GM19099 (cell line): Measurements from ENCODE around the gene ADAMTSL1.

Source experiments
- POLR2A ChIP-seq: IDR thresholded peaks from 3 replicates; pipeline ENCODE4 v1.6.1; 2011; ENCODE audit warnings: low read depth; ENCODE audit not compliant: insufficient read length; ENCODE audit errors: extremely low read depth

The ADAMTSL1 gene

GRCh38 chr9:18606281-18606680 is 132.3 kb downstream of the ADAMTSL1 start:
- no peak for TF ChIP-seq POLR2A

GRCh38 chr9:18606846-18607245 is 132.9 kb downstream of the ADAMTSL1 start:
- TF ChIP-seq POLR2A, result no peak

- TF ChIP-seq POLR2A, result no peak
Measured at GRCh38 chr9:18608371-18608770, 134.4 kb downstream of the ADAMTSL1 start.

DNA sequence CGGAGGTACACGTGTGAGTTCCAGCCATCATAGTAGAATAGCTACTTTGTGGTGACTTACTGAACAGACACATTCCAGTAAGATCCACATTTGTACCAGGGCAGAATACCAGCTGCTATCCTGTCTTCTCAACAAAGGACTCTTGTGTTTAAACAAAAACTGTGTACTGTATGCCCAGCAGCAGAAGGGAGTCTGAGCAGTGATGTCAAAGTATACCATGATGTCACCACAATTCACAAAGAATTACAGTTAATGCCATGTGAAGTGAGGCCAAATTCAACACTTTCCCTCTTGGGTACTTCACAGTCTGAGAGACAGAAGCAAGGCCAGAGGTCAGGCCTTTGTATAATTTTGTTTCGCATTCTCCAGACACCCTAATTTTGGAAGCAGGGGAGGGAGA is 137.0 kb downstream of the ADAMTSL1 start:
- TF ChIP-seq POLR2A, result no peak

DNA sequence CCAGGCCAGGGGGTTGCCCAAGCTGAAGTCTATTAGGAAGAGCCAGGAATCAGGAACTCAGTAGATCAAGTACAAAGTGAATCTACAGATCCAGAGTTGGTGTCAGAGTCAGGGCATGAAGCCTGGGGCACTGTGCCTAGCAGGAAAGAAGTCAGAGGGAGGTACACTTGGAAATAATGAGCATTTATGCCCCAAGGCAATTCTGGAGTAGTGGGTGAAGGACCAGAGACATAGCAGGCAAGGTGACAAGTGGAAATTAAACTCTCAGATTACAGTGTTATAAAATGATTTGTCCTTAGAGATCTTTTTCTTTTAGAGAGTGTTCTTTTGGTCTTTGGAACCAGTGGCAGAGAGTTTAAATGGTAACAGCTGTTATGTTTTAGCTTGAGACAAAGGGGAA is 138.0 kb downstream of the ADAMTSL1 start:
- TF ChIP-seq POLR2A, result no peak

GRCh38 chr9:18614116-18614515 is 140.2 kb downstream of the ADAMTSL1 start:
- TF ChIP-seq POLR2A, result no peak

- no peak for TF ChIP-seq POLR2A
Measured at GRCh38 chr9:18614651-18615050, 140.7 kb downstream of the ADAMTSL1 start.

DNA sequence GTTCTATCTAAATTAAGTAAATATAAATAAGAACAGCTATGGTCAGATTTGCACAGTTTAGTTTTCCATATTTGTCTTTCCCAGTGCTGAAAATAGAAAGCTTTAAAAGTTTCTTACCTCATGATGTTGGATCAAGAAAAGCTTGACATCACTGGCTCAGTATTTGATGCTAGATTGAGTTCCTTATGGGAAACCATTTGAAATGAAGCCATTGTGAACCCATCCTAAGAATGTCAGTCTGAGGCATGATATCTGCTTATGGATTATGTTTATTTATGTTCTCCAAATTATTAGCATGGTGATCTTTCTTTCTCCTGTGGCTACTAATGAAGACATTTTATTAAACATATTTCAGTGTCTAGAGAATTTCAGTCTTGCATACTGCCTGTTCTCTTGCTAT is 143.0 kb downstream of the ADAMTSL1 start:
- TF ChIP-seq POLR2A, result no peak

GRCh38 chr9:18617759-18618158 is 143.8 kb downstream of the ADAMTSL1 start:
- TF ChIP-seq POLR2A, result no peak

DNA sequence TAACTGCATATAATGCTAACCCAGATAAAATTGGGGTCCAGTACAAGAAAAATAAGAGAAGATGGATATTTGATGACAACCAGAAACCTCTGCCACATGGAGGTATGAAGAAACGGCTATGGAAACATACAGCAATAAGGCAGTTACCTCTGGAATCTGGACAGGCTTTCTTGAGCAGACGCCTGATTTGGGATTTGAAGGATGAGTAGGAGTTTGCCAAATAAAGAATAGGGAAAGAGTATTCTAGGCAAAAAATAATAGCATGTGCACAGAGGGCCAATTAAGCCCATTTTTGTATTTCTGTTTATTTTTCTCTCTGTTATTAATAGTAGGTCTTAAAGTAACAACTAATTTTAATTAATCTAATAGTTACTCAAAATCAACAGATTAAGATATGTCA is 144.9 kb downstream of the ADAMTSL1 start:
- no peak for TF ChIP-seq POLR2A

GRCh38 chr9:18622186-18622836 is 148.4 kb downstream of the ADAMTSL1 start:
- no peak for TF ChIP-seq POLR2A

GRCh38 chr9:18623221-18624079 is 149.5 kb downstream of the ADAMTSL1 start:
- TF ChIP-seq POLR2A, result no peak

DNA sequence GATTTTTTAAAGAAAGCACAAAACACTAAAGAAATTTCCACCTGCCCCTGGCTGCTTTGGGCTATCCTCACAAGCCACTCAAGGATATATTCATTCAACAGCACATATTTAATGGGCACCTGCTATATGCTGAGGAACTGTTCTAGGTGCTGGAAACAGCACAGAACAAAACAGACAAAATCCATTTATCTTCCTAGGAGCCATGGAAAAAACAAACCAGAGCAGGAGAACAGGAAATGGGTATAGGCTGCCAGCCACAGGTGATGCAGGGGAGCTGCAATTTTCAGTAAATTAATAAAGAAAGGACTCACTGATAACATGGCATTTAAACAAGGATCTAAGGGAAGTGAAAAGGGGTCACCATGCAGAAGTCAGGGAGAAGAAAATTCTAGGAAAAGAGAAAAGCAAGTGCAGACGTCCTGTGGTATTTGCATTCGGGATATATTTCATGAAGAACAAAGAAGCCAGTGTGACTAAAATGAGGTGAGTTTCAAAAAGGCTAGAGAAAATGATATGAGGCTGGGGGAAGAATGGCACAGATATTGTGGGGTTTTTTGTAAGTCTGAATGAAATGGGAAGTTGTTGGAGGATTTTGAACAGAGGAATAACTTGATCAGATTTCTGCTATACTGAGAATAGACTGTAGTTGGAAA is 152.2 kb downstream of the ADAMTSL1 start:
- no peak for TF ChIP-seq POLR2A

DNA sequence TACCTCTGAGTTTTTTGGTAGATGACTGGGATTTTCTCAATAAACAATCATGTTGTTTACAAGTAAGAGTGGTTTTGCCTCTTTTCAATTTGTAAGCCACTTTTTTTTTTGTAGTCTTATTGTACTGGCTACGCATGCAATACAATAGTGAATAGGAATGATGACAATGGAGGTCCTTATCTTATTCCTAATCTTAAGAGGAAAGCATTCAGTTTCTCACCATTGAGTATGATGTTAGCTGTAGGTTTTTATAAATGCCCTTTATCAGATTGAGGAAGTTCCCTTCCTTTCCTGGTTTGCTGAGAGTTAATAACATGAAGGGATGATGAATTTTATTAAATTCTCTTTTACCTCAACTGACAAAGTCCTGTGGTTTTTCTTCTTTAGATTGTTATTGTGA is 155.2 kb downstream of the ADAMTSL1 start:
- no peak for TF ChIP-seq POLR2A

- no peak for TF ChIP-seq POLR2A
Measured at GRCh38 chr9:18632632-18633403, 158.9 kb downstream of the ADAMTSL1 start.
